GM19025 (cell line): ENCODE measurements around the gene DVL3.
A peak's percentile ranks its signal among the peaks of the same experiment; 100 is the strongest.
"Not testable (repeated sequence)": the region's sequence is repeated elsewhere in the genome, so short reads cannot be mapped to it uniquely, and the experiment has no call there.

ENCODE experiments used
- ATAC-seq: cut with Tn5 transposase; IDR thresholded peaks from one replicate; pipeline ENCODE4 v1.9.1; 2021; ENCODE audit warnings: mild to moderate bottlenecking, low read depth, moderate library complexity; ENCODE audit not compliant: unreplicated experiment

Gene DVL3

DNA sequence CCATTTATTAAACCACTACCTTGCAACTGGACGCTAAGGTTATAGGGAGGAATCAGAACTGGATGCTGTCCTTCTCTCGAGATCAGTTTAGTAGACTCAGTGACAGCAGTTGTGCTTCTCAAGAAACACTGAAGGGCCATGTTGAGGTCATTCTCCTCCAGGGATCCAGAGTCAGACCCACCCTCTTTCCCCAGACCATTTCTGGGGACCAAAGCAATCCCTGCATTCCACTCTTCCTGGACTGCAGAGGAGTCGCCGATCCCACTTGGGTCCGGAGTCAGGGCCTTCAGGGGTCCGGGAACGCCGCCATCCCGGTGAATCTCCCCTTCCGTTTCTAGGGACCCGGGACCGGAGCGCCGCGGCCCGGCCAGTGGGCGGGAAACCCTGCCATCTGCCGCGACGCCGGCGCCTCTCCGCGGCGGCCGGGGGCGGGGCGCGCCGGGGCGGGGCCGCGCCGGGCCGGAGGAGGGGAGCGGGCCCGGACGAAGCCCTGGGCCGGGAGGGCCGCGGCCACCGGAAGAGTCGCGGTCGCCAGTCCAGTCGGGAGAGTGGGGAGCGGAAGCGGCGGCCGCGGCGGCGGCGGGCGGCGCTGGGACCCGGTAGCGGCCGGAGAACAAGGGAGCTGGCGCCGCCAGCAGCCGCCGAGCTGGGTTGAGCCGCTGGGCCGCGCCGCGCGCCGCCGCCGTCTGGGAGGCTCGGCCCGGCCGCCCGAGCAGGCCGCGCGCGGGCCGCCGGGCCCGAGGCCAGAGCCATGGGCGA, at the start of gene DVL3:
Gene DVL3, plus strand, starts transcription at position 493 of the 759 bp plus-strand sequence. Its CDS starts 259 bp downstream, at position 752.
- ATAC-seq: peak; percentile 83

DNA sequence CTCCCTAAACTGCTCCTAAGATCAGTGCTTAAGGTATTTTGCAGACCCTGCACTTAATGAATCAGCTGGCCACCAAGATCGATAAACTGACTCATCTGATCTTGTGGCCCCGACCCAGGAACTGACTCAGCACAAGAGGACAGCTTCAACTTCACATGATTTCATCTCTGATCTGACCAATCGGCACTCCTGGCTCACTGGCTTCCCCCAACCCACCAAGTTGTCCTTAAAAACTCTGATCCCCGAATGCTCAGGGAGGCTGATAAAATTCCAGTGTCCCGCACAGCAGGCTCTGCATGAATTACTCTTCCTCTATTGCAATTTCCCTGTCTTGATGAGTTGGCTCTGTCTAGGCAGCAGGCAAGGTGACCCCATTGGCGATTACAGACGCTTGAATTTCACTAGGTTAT, 44.9 kb upstream of the DVL3 start:
- ATAC-seq: no peak

- ATAC-seq: no peak
These were observed 39.2 kb upstream of the DVL3 start for GRCh38 chr3:184116017-184116416.

- no peak for ATAC-seq
These were observed 37.5 kb upstream of the DVL3 start for GRCh38 chr3:184117636-184118035.

GRCh38 chr3:184121031-184121430, 34.1 kb upstream of the DVL3 start:
- not testable (repeated sequence) for ATAC-seq

DNA sequence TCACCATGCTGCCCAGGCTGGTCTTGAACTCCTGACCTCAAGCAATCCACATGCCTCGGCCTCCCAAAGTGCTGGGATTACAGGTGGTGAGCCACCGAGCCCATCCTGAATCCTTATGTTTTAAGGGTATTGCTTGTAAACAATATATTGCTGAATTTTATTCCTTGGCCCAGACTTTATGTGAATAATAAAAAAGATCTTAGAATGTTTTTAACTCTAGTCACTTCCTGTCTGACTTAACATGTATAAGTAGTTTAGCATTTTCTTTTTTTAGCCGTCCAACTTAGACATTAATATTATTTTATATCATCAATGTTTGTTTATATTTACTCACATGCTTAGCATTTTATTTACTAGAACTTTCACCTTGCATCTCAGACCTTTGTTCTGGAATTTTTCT, 29.2 kb upstream of the DVL3 start:
- ATAC-seq: no peak

GRCh38 chr3:184129012-184129411, 26.2 kb upstream of the DVL3 start:
- no peak for ATAC-seq

DNA sequence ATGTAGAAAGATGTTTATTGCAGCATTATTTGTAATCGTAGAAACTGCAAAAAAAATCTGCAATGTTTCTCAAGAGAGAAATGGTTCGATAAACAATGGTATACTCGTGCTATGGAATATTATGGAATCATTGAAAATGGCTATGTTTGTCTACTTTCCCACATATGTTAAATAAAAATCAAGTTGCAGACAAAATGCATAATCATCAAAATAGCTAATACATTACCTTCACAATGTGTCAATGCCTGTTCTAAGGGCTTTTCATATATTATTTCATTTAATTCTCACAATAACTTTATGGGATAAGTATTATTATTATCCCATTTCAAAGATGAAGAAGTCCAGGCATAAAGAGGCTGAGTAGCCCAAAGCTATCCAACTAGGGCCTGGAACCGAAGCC, 22.2 kb upstream of the DVL3 start:
- no peak for ATAC-seq

DNA sequence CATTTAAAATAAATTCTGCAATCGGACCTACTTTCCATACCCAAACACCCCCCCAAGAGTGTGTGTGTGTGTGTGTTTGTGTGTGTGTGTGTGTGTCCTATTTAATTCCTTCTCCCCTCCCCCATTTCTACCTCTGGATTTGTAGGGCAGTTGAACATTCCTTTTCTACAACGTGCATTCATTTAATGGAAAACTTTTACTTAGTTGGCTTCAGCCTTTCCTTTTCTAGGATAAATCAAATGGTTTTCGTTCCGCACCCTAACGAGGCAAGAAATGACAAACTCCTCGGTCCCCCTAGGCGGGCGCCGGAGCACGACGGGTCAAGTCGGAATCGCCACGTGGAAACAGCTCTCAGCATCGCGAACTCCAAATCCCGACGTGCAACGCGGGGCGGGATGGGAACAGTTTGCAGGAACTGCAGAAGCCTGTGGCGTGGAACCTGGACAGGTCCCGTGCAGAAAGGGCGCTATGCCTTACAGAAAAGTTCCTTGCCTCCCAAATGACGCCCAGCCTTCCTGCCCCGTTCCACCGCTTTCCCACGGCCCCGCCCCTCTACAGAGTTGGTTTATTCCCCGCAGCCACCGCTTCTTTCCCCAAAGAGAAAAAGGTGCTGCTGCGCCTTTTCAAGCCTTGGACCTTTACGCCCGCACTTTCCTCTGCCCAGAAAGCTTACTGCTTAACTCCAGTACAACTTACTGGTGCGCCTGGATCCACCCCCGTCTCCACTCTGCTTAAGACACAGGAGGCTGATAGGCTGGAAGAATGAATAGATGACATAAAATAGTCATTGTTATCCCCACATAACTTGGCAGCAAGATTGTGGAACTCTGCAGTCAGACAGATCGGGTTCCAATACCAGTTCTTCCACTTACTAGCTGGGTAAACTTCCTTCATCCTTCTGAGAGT, 21.1 kb upstream of the DVL3 start:
- no peak for ATAC-seq

DNA sequence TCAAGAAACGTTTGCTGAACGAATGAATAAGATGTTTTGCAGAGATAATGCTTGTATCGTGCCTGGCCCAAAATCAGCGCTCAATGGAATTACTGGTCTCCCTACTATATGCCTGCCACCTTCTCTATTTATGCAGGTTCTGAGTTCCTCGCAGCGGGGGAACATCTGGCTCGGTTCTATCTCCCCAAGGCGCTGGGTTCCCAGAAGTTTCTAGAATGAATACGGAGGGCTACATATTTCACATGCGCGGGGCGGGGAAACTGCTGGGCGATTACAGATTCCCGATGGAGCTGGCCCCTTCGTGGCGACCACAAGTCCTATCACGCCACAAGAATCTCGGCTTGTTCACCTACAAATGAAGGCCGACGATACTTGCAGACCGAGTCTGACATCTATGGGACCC, 20.4 kb upstream of the DVL3 start:
- peak; percentile 12 for ATAC-seq

GRCh38 chr3:184135149-184135910, 19.8 kb upstream of the DVL3 start, which contains the start of gene EIF2B5:
Gene EIF2B5 (plus strand): TSS chr3:184135358. CDS start chr3:184135386, 28 bp downstream.
- ATAC-seq: peak; percentile 84

DNA sequence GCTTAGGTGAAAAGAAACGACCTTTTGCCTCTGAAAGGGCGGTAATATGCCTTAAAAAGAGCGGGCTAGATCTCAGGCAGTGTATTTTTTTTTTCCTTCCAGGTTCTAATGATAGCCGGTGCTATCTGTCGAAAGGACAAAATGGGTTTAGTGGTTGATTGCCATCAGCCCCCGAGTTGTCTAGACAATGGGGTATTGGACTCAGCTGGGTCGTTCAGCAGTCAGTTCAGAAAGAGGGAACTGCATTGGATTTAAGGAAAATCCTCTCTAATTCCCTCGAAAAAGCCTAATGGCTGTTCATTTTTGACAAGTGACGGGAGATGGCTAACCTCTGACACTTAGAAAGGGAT, 19.3 kb upstream of the DVL3 start:
- ATAC-seq: no peak

DNA sequence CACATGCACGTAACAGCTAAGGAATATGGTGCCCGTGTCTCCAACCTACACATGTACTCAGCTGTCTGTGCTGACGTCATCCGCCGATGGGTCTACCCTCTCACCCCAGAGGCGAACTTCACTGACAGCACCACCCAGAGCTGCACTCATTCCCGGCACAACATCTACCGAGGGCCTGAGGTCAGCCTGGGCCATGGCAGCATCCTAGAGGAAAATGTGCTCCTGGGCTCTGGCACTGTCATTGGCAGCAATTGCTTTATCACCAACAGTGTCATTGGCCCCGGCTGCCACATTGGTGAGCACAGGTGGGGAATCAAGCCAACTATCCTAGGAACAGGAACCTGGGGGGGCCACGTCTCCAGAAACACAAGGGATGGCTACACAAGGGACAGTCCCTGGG, 14.7 kb upstream of the DVL3 start:
- no peak for ATAC-seq

GRCh38 chr3:184142199-184142598, 13.0 kb upstream of the DVL3 start:
- no peak for ATAC-seq

GRCh38 chr3:184143327-184143726, 11.8 kb upstream of the DVL3 start:
- ATAC-seq: no peak

DNA sequence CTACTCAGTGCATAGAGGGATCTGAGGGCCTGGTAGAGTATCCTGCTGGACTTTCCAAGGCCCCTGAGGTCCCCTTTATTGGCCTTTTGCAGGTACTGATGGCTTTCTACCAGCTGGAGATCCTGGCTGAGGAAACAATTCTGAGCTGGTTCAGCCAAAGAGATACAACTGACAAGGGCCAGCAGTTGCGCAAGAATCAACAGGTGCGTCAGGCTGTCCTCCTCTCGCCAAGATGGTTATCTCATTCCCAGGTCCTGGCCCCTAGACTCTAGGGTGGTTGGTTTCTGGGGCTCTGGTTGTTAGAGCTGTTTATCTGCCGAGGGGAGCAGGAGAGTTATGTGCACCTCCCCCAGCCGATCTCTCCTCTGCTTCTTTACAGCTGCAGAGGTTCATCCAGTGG, 10.7 kb upstream of the DVL3 start:
- ATAC-seq: no peak

- no peak for ATAC-seq
These were observed 10.1 kb upstream of the DVL3 start for GRCh38 chr3:184145111-184145524.

- no peak for ATAC-seq
These were observed 9.4 kb upstream of the DVL3 start for GRCh38 chr3:184145751-184146270.

- ATAC-seq: no peak
These were observed 7.1 kb upstream of the DVL3 start for GRCh38 chr3:184148076-184148475.

GRCh38 chr3:184149123-184149522, 6.1 kb upstream of the DVL3 start:
- ATAC-seq: no peak

- not testable (repeated sequence) for ATAC-seq
These were observed 5.4 kb upstream of the DVL3 start for GRCh38 chr3:184149770-184150169.
